CD4-positive, alpha-beta T cell treated with Interleukin-4 for 4 hours (primary cell): Measurements from ENCODE around the gene ZNFX1.
"Not testable (repeated sequence)": the region's sequence is repeated elsewhere in the genome, so short reads cannot be mapped to it uniquely, and the experiment has no call there.

ENCODE experiments used
- DNase-seq: peaks from one replicate; pipeline ENCODE4 v3.0.0-alpha.2; 2020

Gene ZNFX1

GRCh38 chr20:49203746-49204145 lies 74.1 kb downstream of the ZNFX1 start:
- DNase-seq: no peak

- no peak for DNase-seq
These were observed 74.8 kb downstream of the ZNFX1 start for GRCh38 chr20:49203011-49203410.

GRCh38 chr20:49199729-49200293 lies 78.0 kb downstream of the ZNFX1 start:
- no peak for DNase-seq

- not testable (repeated sequence) for DNase-seq
These were observed 84.8 kb downstream of the ZNFX1 start for GRCh38 chr20:49192944-49193518.
